Endothelial cell of umbilical vein (primary cell): ENCODE data around the gene TM4SF20. TPM values are rescaled to one million over a fixed set of nuclear protein-coding genes. Genes with fewer than 3 reads are reported as not detected.

Experiments
- BruUV-seq: library from RNA; stranded (reverse); fragments of 400-500 nt; replicated peaks from 2 replicates; lab custom pipeline; 2021; lab: Mats Ljungman, UMichigan
- CTCF ChIA-PET: fragments of 300-600, 350-600 bp; sonication (Branson Sonifier 250); formaldehyde crosslinking; loops from one replicate; lab custom pipeline; 2021; ENCODE audit warnings: antibody characterized with exemption, inconsistent platforms; lab: Charles Lee
- POLR2A ChIA-PET: fragments of 300-600, 350-600 bp; sonication (Branson Sonifier 250); formaldehyde crosslinking; loops from one replicate; lab custom pipeline; 2021; ENCODE audit warnings: antibody characterized with exemption, inconsistent platforms; lab: Charles Lee
- DNase-seq: peaks from one replicate; pipeline ENCODE4 v3.0.0-alpha.2; 2011; ENCODE audit warnings: low read depth, low spot score
- FAIRE-seq: peaks from 2 replicates; lab custom pipeline; 2011; peaks lifted over from hg19 to GRCh38; lab: Jason Lieb, UNC
- H2AFZ ChIP-seq: 2 replicates; pipeline ENCODE4 v1.6.0; 2012; ENCODE audit warnings: low read depth, low read length, control low read depth, inconsistent platforms
- H3K27ac ChIP-seq: 2 replicates; pipeline ENCODE4 v1.5.1; 2011; ENCODE audit warnings: low read depth, mild to moderate bottlenecking, control low read depth, low read length, moderate library complexity; ENCODE audit not compliant: insufficient read depth
- H3K27me3 ChIP-seq, 2 experiments: 2 replicates each; pipeline versions ENCODE4 v1.6.0 to v1.6.1; 2011; ENCODE audit warnings: low read length in 2 of 2, mixed read lengths in 1 of 2; ENCODE audit not compliant: control insufficient read depth in 2 of 2, insufficient read depth in 2 of 2
- H3K36me3 ChIP-seq, 2 experiments: 2 replicates in 1 of 2; 3 replicates in 1 of 2; pipeline ENCODE4 v1.5.1; 2011; ENCODE audit warnings: low read length in 2 of 2, mild to moderate bottlenecking in 1 of 2, moderate library complexity in 1 of 2; ENCODE audit not compliant: control insufficient read depth in 2 of 2, insufficient read depth in 2 of 2; ENCODE audit errors: extremely low read depth in 1 of 2
- H3K4me1 ChIP-seq: 3 replicates; pipeline ENCODE4 v1.5.1; 2011; ENCODE audit warnings: mild to moderate bottlenecking, low read length; ENCODE audit not compliant: control insufficient read depth, insufficient read depth; ENCODE audit errors: extremely low read depth
- H3K4me2 ChIP-seq: 2 replicates; pipeline ENCODE4 v1.6.1; 2011; ENCODE audit warnings: low read length, control low read depth, mixed read lengths; ENCODE audit not compliant: insufficient read depth
- H3K4me3 ChIP-seq, 3 experiments: fragments of 200-600 bp in 1 of 3; sonication (generic), shearing (Covaris generic) in 1 of 3; replicated peaks in 1 of 3; 2 replicates each; pipeline ENCODE4 v1.5.1; 2011 to 2016; ENCODE audit warnings: control low read depth in 3 of 3, low read length in 3 of 3, mild to moderate bottlenecking in 2 of 3, inconsistent platforms in 1 of 3, low read depth in 1 of 3, moderate library complexity in 1 of 3; ENCODE audit not compliant: insufficient read depth in 1 of 3
- H3K79me2 ChIP-seq: 2 replicates; pipeline ENCODE4 v1.6.0; 2012; ENCODE audit warnings: low read length, inconsistent platforms; ENCODE audit not compliant: control insufficient read depth, insufficient read depth
- H3K9ac ChIP-seq: replicated peaks from 2 replicates; pipeline ENCODE3; 2011; ENCODE audit warnings: low read length, control low read depth; ENCODE audit not compliant: insufficient read depth; ENCODE audit errors: extremely low read depth
- H3K9me1 ChIP-seq: replicated peaks from 3 replicates; pipeline ENCODE4 v1.6.0; 2011; ENCODE audit warnings: mild to moderate bottlenecking, low read length; ENCODE audit not compliant: control insufficient read depth, insufficient read depth; ENCODE audit errors: extremely low read depth
- H3K9me3 ChIP-seq: replicated peaks from 2 replicates; pipeline ENCODE4 v1.5.1; 2012; ENCODE audit warnings: low read length, inconsistent platforms; ENCODE audit not compliant: control insufficient read depth, insufficient read depth
- H4K20me1 ChIP-seq: replicated peaks from 2 replicates; pipeline ENCODE3; 2011; ENCODE audit warnings: mild to moderate bottlenecking, low read length; ENCODE audit not compliant: control insufficient read depth, insufficient read depth; ENCODE audit errors: extremely low read depth
- EZH2 ChIP-seq: IDR thresholded peaks from 2 replicates; pipeline ENCODE4 v1.6.1; 2012; ENCODE audit warnings: borderline replicate concordance, low read depth, mild to moderate bottlenecking, moderate library complexity, low read length, inconsistent platforms; ENCODE audit not compliant: severe bottlenecking
- FOS ChIP-seq: IDR thresholded peaks from 2 replicates; pipeline ENCODE4 v1.6.1; 2011; ENCODE audit warnings: mild to moderate bottlenecking, low read length, moderate library complexity, borderline replicate concordance; ENCODE audit not compliant: insufficient read depth
- GATA2 ChIP-seq: IDR thresholded peaks from 2 replicates; pipeline ENCODE4 v1.7.0; 2011; ENCODE audit warnings: low read depth, mild to moderate bottlenecking, moderate library complexity, mixed read lengths, low read length; ENCODE audit not compliant: insufficient read length, insufficient read depth
- MYC ChIP-seq: IDR thresholded peaks from one replicate; pipeline ENCODE4 v1.6.1; 2011; ENCODE audit warnings: mild to moderate bottlenecking, low read depth, low read length
- POLR2A ChIP-seq: IDR thresholded peaks from 2 replicates; pipeline ENCODE4 v1.6.1; 2012; ENCODE audit warnings: low read depth, mild to moderate bottlenecking, control low read depth, low read length
- dilution Hi-C: fragments of 300-500 bp; cut with MboI; formaldehyde crosslinking; loops from one replicate; pipeline ENCODE4 v1.15.0; 2019; ENCODE audit warnings: low sequenced_read_pairs; ENCODE audit not compliant: extremely low pct_ligation_motif_present
- intact Hi-C: fragments of 100-400 bp; cut with micrococcal nuclease; formaldehyde crosslinking; loops from one replicate; pipeline ENCODE4 v1.10.0; 2022
- polyA plus RNA-seq, 4 experiments: library from polyadenylated mRNA; depleted of rRNA in 3 of 4; stranded (reverse) in 3 of 4; unstranded in 1 of 4; fragments of >200 nt; gene quantifications; 2 replicates each; pipeline versions ENCODE4 v1.2.1 to v1.2.3, GENCODE V29; 2011 to 2012; ENCODE audit warnings: missing spikeins in 1 of 4
- total RNA-seq: library from RNA; stranded (reverse); gene quantifications from 2 replicates; pipeline ENCODE4 v1.2.3, GENCODE V29; 2021
- TF ChIP-seq, protein P1 (sequence below), 2 donors: IDR thresholded peaks; 1 replicate in 1 of 2; 2 replicates in 1 of 2; pipeline ENCODE4 v1.5.1; 2011; ENCODE audit warnings: low read length in 2 of 2, mild to moderate bottlenecking in 2 of 2, moderate library complexity in 2 of 2, control low read depth in 1 of 2, inconsistent platforms in 1 of 2, low read depth in 1 of 2; ENCODE audit not compliant: insufficient read depth in 1 of 2; ENCODE audit errors: extremely low read depth in 1 of 2
- TF ChIP-seq, protein P2 (sequence below): IDR thresholded peaks from 2 replicates; pipeline ENCODE4 v1.6.1; 2011; ENCODE audit not compliant: insufficient read depth, insufficient read length

The TM4SF20 gene
- total and polyA plus RNA-seq, 2 donors (not counting 3 experiments of a cell fraction or from before 2014, with no cell fraction given), result not detected

DNA sequence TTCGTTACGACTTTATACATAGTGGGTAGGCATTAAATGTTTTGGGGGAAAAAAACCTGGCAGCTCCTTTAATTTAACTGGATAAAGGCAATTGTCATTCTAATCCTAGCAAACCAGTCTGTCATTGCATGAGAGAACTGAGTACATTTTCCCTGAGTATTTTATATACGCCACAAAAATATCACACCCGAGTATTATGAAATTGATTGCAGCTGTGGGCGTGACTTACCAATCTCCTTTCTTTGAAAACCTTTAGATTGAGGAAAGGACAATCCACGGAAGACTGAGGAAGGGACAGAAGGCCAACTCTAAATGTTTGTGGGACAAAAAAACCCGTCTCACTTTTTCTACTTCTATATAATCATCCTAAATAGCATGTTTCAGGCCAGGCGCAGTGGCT lies 9.0 kb downstream of the TM4SF20 start:
- Histone ChIP-seq H3K36me3 (no peaks in the 10 kb centered on the region), H4K20me1 (no peaks in the 10 kb centered on the region), H3K27me3 (no peaks in the 10 kb centered on the region), H3K9ac (no peak overlapping the region), H3K4me1 (no peaks in the 10 kb centered on the region), H2AFZ (no peak overlapping the region), H3K4me3 (no peak overlapping the region), H3K27ac (no peak overlapping the region), H3K9me3 (no peaks in the 10 kb centered on the region), H3K4me2 (no peak overlapping the region), H3K79me2 (no peaks in the 10 kb centered on the region), H3K9me1 (no peaks in the 10 kb centered on the region)
- TF ChIP-seq EZH2, result no peak
- no peak for TF ChIP-seq FOS
- no peak for TF ChIP-seq MYC
- TF ChIP-seq, protein P1, sequence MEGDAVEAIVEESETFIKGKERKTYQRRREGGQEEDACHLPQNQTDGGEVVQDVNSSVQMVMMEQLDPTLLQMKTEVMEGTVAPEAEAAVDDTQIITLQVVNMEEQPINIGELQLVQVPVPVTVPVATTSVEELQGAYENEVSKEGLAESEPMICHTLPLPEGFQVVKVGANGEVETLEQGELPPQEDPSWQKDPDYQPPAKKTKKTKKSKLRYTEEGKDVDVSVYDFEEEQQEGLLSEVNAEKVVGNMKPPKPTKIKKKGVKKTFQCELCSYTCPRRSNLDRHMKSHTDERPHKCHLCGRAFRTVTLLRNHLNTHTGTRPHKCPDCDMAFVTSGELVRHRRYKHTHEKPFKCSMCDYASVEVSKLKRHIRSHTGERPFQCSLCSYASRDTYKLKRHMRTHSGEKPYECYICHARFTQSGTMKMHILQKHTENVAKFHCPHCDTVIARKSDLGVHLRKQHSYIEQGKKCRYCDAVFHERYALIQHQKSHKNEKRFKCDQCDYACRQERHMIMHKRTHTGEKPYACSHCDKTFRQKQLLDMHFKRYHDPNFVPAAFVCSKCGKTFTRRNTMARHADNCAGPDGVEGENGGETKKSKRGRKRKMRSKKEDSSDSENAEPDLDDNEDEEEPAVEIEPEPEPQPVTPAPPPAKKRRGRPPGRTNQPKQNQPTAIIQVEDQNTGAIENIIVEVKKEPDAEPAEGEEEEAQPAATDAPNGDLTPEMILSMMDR (IDR thresholded peaks at IDR 0.05; ENCODE audit: extremely low read depth in 1 of 2, insufficient read depth in 1 of 2, low read depth in 1 of 2, low read length in 2 of 2), result no peak
- TF ChIP-seq POLR2A, result no peak
- TF ChIP-seq GATA2, result no peak
- TF ChIP-seq, protein P2, sequence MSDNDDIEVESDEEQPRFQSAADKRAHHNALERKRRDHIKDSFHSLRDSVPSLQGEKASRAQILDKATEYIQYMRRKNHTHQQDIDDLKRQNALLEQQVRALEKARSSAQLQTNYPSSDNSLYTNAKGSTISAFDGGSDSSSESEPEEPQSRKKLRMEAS, result no peak
- CTCF ChIA-PET, result no interaction called here
- DNase-seq (no peak), FAIRE-seq (no peak)
- dilution Hi-C loops (no loop called here), intact Hi-C loops (no loop called here)
- POLR2A ChIA-PET, result no interaction called here
- no TSS peak for BruUV-seq
